ENCODE measurements around the gene SRC.
"Not testable (repeated sequence)": the region's sequence is repeated elsewhere in the genome, so short reads cannot be mapped to it uniquely, and the experiment has no call there.

SRC gene

GRCh38 chr20:37366743-37367142, 20.8 kb downstream of the SRC start:
- H3K27ac ChIP-seq (ENCODE audit: low read length) = no peak overlapping the region
- H3K4me3 ChIP-seq (ENCODE audit: low read length in 2 of 2) = no peak overlapping the region
- H3K36me3 ChIP-seq (ENCODE audit: control insufficient read depth in 2 of 2, insufficient read depth in 2 of 2, low read length in 2 of 2) = peaks cover 8 to 12% of the 10 kb centered on the region in 2 donors
- no peaks in the 10 kb centered on the region for H3K4me1 ChIP-seq (ENCODE audit: control insufficient read depth, insufficient read depth, low read length)
- H3K27me3 ChIP-seq (ENCODE audit: control insufficient read depth in 1 of 2, insufficient read depth in 2 of 2, low read length in 2 of 2) = no peaks in the 10 kb centered on the region
- no peaks in the 10 kb centered on the region for H3K9me3 ChIP-seq (ENCODE audit: control insufficient read depth in 2 of 2, low read length in 2 of 2)
- H3K9ac ChIP-seq (ENCODE audit: low read length in 2 of 2) = no peak overlapping the region

DNA sequence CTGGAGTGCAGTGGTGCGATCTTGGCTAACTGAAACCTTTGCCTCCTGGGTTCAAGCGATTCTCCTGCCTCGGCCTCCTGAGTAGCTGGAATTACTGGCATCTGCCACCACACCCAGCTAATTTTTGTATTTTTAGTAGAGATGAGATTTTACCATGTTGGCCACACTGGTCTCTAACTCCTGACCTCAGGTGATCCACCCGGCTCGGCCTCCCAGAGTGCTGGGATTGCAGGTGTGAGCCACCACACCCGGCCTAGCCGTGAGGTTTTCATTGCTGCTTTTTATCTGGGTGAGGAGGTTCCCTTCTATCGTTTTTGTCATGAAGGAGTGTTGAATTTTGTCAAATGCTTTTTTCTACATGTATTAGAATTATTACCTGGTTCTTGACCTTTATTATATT, 23.9 kb downstream of the SRC start:
- H3K27me3 ChIP-seq (ENCODE audit: control insufficient read depth in 1 of 2, insufficient read depth in 2 of 2, low read length in 2 of 2) = no peaks in the 10 kb centered on the region
- peaks cover 11 to 15% of the 10 kb centered on the region in 2 donors for H3K36me3 ChIP-seq (ENCODE audit: control insufficient read depth in 2 of 2, insufficient read depth in 2 of 2, low read length in 2 of 2)
- no peak overlapping the region for H3K4me3 ChIP-seq (ENCODE audit: low read length in 2 of 2)
- H3K4me1 ChIP-seq (ENCODE audit: control insufficient read depth, insufficient read depth, low read length) = no peaks in the 10 kb centered on the region
- no peaks in the 10 kb centered on the region for H3K9me3 ChIP-seq (ENCODE audit: control insufficient read depth in 2 of 2, low read length in 2 of 2)
- H3K9ac ChIP-seq (ENCODE audit: low read length in 2 of 2) = no peak overlapping the region
- H3K27ac ChIP-seq (ENCODE audit: low read length) = no peak overlapping the region

DNA sequence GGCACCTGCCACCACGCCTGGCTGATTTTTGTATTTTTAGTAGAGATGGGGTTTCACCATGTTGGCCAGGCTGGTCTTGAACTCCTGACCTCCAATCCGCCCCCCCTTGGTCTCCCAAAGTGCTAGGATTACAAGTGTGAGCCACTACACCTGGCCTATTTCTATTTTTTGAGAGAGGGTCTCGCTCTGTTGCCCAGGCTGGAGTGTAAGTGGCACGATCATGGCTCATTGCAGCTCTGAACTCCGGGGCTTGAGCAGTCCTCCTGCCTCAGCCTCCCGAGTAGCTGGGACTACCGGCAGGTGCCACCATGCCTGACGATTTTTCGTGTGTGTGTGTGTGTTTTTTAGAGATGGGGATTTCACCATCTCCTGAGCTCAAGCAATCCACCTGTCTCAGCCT, 25.9 kb downstream of the SRC start:
- not testable (repeated sequence) for H3K27ac ChIP-seq (ENCODE audit: low read length); H3K9me3 ChIP-seq (ENCODE audit: control insufficient read depth in 2 of 2, low read length in 2 of 2); H3K4me3 ChIP-seq (ENCODE audit: low read length in 2 of 2); H3K36me3 ChIP-seq (ENCODE audit: control insufficient read depth in 2 of 2, insufficient read depth in 2 of 2, low read length in 2 of 2); H3K9ac ChIP-seq (ENCODE audit: low read length in 2 of 2); H3K4me1 ChIP-seq (ENCODE audit: control insufficient read depth, insufficient read depth, low read length); H3K27me3 ChIP-seq (ENCODE audit: control insufficient read depth in 1 of 2, insufficient read depth in 2 of 2, low read length in 2 of 2)

- no peaks in the 10 kb centered on the region for H3K9me3 ChIP-seq (ENCODE audit: control insufficient read depth in 2 of 2, low read length in 2 of 2)
- H3K9ac ChIP-seq (ENCODE audit: low read length in 2 of 2) = no peak overlapping the region
- no peak overlapping the region for H3K4me3 ChIP-seq (ENCODE audit: low read length in 2 of 2)
- H3K27me3 ChIP-seq (ENCODE audit: control insufficient read depth in 1 of 2, insufficient read depth in 2 of 2, low read length in 2 of 2) = no peaks in the 10 kb centered on the region
- peaks cover 6 to 14% of the 10 kb centered on the region in 2 donors for H3K36me3 ChIP-seq (ENCODE audit: control insufficient read depth in 2 of 2, insufficient read depth in 2 of 2, low read length in 2 of 2)
- H3K27ac ChIP-seq (ENCODE audit: low read length) = no peak overlapping the region
- no peaks in the 10 kb centered on the region for H3K4me1 ChIP-seq (ENCODE audit: control insufficient read depth, insufficient read depth, low read length)
Observed at GRCh38 chr20:37372441-37372840, 26.5 kb downstream of the SRC start.

DNA sequence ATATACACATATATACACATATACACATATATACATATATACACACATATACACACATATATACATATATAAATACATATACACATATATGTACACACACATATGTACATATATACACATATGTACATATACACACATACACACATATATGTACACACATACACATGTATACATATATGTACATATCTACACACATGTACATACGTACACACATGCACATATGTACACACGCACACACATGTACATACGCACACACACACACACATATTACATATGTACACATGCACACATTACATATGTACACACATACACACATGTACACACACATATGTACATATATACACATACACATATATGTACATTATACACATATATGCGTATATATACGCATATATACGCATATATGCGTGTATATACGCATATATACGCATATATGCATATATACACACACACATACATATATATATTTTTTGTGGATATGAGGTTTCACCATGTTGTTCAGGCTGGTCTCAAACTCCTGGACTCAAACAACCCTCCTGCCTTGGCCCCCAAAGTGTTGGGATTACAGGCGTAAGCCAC, 27.2 kb downstream of the SRC start:
- Histone ChIP-seq H3K36me3 (ENCODE audit: control insufficient read depth in 2 of 2, insufficient read depth in 2 of 2, low read length in 2 of 2) (peaks cover 6 to 14% of the 10 kb centered on the region in 2 donors), H3K4me1 (ENCODE audit: control insufficient read depth, insufficient read depth, low read length) (no peaks in the 10 kb centered on the region), H3K4me3 (ENCODE audit: low read length in 2 of 2) (no peak overlapping the region), H3K27ac (ENCODE audit: low read length) (no peak overlapping the region), H3K9me3 (ENCODE audit: control insufficient read depth in 2 of 2, low read length in 2 of 2) (no peaks in the 10 kb centered on the region), H3K27me3 (ENCODE audit: control insufficient read depth in 1 of 2, insufficient read depth in 2 of 2, low read length in 2 of 2) (no peaks in the 10 kb centered on the region), H3K9ac (ENCODE audit: low read length in 2 of 2) (no peak overlapping the region)

DNA sequence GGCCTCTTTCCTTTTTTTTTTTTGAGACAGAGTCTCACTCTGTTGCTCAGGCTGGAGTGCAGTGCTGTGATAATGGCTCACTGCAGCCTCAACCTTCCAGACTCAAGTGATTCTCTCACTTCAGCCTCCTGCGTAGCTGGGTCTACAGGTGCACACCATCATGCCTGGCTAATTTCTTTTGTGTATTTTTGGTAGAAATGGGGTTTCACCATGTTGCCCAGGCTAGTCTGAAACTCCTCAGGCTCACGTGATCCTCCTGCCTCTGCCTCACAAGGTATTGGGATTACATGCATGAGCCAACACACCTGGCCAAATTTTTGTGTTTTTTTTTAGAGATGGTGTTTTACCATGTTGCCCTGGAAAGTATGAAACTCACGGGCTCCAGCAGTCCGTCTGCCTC, 29.3 kb downstream of the SRC start:
- no peaks in the 10 kb centered on the region for H3K27me3 ChIP-seq (ENCODE audit: control insufficient read depth in 1 of 2, insufficient read depth in 2 of 2, low read length in 2 of 2)
- no peak overlapping the region for H3K4me3 ChIP-seq (ENCODE audit: low read length in 2 of 2)
- no peak overlapping the region for H3K27ac ChIP-seq (ENCODE audit: low read length)
- no peaks in the 10 kb centered on the region for H3K9me3 ChIP-seq (ENCODE audit: control insufficient read depth in 2 of 2, low read length in 2 of 2)
- H3K9ac ChIP-seq (ENCODE audit: low read length in 2 of 2) = no peak overlapping the region
- H3K36me3 ChIP-seq (ENCODE audit: control insufficient read depth in 2 of 2, insufficient read depth in 2 of 2, low read length in 2 of 2) = peaks cover 6 to 14% of the 10 kb centered on the region in 2 donors
- no peaks in the 10 kb centered on the region for H3K4me1 ChIP-seq (ENCODE audit: control insufficient read depth, insufficient read depth, low read length)

DNA sequence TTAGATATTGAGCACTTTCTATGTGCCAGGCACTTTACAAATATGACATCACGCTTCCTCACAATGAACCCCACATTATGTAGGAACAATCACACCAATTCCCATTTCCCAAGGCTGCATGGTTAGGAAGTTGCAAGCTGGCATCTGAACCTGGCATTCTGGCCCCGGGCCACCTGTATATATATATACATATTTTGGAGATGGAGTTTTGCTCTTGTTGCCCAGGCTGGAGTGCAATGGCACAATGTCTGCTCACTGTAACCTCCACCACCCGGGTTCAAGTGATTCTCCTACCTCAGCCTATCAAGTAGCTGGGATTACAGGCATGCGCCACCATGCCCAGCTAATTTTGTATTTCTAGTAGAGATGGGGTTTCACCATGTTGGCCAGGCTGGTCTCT, 30.4 kb downstream of the SRC start:
- H3K9ac ChIP-seq (ENCODE audit: low read length in 2 of 2) = no peak overlapping the region
- H3K4me3 ChIP-seq (ENCODE audit: low read length in 2 of 2) = no peak overlapping the region
- H3K27me3 ChIP-seq (ENCODE audit: control insufficient read depth in 1 of 2, insufficient read depth in 2 of 2, low read length in 2 of 2) = no peaks in the 10 kb centered on the region
- H3K4me1 ChIP-seq (ENCODE audit: control insufficient read depth, insufficient read depth, low read length) = no peaks in the 10 kb centered on the region
- H3K9me3 ChIP-seq (ENCODE audit: control insufficient read depth in 2 of 2, low read length in 2 of 2) = no peaks in the 10 kb centered on the region
- peaks cover 6 to 16% of the 10 kb centered on the region in 2 donors for H3K36me3 ChIP-seq (ENCODE audit: control insufficient read depth in 2 of 2, insufficient read depth in 2 of 2, low read length in 2 of 2)
- H3K27ac ChIP-seq (ENCODE audit: low read length) = no peak overlapping the region

GRCh38 chr20:37376791-37377190, 30.9 kb downstream of the SRC start:
- Histone ChIP-seq H3K4me1 (ENCODE audit: control insufficient read depth, insufficient read depth, low read length) (no peaks in the 10 kb centered on the region), H3K36me3 (ENCODE audit: control insufficient read depth in 2 of 2, insufficient read depth in 2 of 2, low read length in 2 of 2) (peaks cover 6 to 16% of the 10 kb centered on the region in 2 donors)

DNA sequence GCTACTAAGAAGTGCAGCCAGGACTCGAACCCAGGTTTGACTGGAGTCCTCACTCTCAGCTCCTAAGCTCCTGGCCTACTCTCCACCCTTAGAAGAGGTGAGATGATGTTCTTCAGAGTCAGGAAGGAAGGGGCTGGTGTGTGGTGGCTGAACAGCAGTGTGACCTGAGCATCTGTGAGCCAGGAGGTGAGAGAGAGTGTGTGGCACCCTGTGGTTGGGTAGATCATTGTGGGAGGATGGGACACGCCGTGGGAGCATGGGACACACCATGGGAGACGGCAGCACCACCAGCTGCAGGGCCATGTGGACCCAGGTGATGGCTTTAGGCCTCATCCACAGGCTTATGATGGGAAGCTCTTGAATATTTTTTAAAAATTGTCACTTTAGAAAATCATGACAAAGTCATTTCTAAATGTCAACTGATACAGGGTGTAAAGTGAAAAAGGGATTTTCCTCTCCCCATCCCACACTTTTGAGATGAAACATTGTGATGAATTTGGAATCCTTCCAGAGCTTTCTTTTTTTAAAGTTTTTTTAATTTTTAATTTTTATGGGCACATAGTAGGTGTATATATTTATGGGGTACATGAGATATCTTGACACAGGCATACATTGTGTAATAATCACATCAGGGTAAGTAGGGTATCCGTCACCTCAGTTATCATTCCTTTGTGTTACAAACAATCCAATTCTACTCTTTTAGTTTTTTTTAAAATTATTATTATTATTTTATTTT, 31.6 kb downstream of the SRC start:
- Histone ChIP-seq H3K4me3 (ENCODE audit: low read length in 2 of 2) (no peak overlapping the region), H3K36me3 (ENCODE audit: control insufficient read depth in 2 of 2, insufficient read depth in 2 of 2, low read length in 2 of 2) (peaks cover 6 to 17% of the 10 kb centered on the region in 2 donors), H3K27me3 (ENCODE audit: control insufficient read depth in 1 of 2, insufficient read depth in 2 of 2, low read length in 2 of 2) (no peaks in the 10 kb centered on the region), H3K4me1 (ENCODE audit: control insufficient read depth, insufficient read depth, low read length) (no peaks in the 10 kb centered on the region), H3K9me3 (ENCODE audit: control insufficient read depth in 2 of 2, low read length in 2 of 2) (no peaks in the 10 kb centered on the region), H3K9ac (ENCODE audit: low read length in 2 of 2) (no peak overlapping the region), H3K27ac (ENCODE audit: low read length) (no peak overlapping the region)

More at GRCh38 chr20:37376791-37377190, 30.9 kb downstream of the SRC start:
- Histone ChIP-seq H3K27ac (ENCODE audit: low read length) (no peak overlapping the region), H3K27me3 (ENCODE audit: control insufficient read depth in 1 of 2, insufficient read depth in 2 of 2, low read length in 2 of 2) (no peaks in the 10 kb centered on the region), H3K9me3 (ENCODE audit: control insufficient read depth in 2 of 2, low read length in 2 of 2) (no peaks in the 10 kb centered on the region), H3K4me3 (ENCODE audit: low read length in 2 of 2) (no peak overlapping the region), H3K9ac (ENCODE audit: low read length in 2 of 2) (no peak overlapping the region)

- no peak overlapping the region for H3K4me3 ChIP-seq (ENCODE audit: low read length in 2 of 2)
Observed at GRCh38 chr20:37378420-37378784, 32.5 kb downstream of the SRC start.

More at GRCh38 chr20:37378420-37378784, 32.5 kb downstream of the SRC start:
- no peak overlapping the region for H3K27ac ChIP-seq (ENCODE audit: low read length)
- H3K36me3 ChIP-seq (ENCODE audit: control insufficient read depth in 2 of 2, insufficient read depth in 2 of 2, low read length in 2 of 2) = peaks cover 3 to 14% of the 10 kb centered on the region in 2 donors
- no peaks in the 10 kb centered on the region for H3K27me3 ChIP-seq (ENCODE audit: control insufficient read depth in 1 of 2, insufficient read depth in 2 of 2, low read length in 2 of 2)
- H3K4me1 ChIP-seq (ENCODE audit: control insufficient read depth, insufficient read depth, low read length) = no peaks in the 10 kb centered on the region
- no peak overlapping the region for H3K9ac ChIP-seq (ENCODE audit: low read length in 2 of 2)
- no peaks in the 10 kb centered on the region for H3K9me3 ChIP-seq (ENCODE audit: control insufficient read depth in 2 of 2, low read length in 2 of 2)
